SK-N-SH (cell line): ENCODE measurements around the gene TTC38. TPM values are rescaled to one million over a fixed set of nuclear protein-coding genes. Genes with fewer than 3 reads are reported as not detected.

Experiments
- CTCF ChIA-PET: fragments of 300-600, 350-600 bp; formaldehyde crosslinking; extraction: SDS; loops from one replicate; lab custom pipeline; 2021; lab: Yijun Ruan, JAX
- POLR2A ChIA-PET: fragments of 350-600 bp; sonication (Branson Sonifier 250); formaldehyde crosslinking; extraction: SDS; loops from one replicate; lab custom pipeline; 2020; ENCODE audit warnings: antibody characterized with exemption, inconsistent platforms; lab: Yijun Ruan, JAX
- DNase-seq: peaks from one replicate; pipeline ENCODE4 v3.0.0; 2012
- H2AFZ ChIP-seq: fragments of 200-600 bp; sonication (generic); 2 replicates; pipeline ENCODE4 v1.8.1; 2016; ENCODE audit warnings: antibody characterized with exemption, mild to moderate bottlenecking, low read depth
- H3F3A ChIP-seq: fragments of 200-600 bp; sonication (generic); replicated peaks from 2 replicates; pipeline ENCODE3; 2016; ENCODE audit warnings: antibody characterized with exemption, mild to moderate bottlenecking; ENCODE audit not compliant: insufficient read depth
- H3K27ac ChIP-seq, 2 experiments: fragments of 200-500 bp in 1 of 2; fragments of 200-600 bp in 1 of 2; sonication (Bioruptor generic) in 1 of 2; sonication (generic), shearing (Covaris generic) in 1 of 2; 2 replicates each; pipeline versions ENCODE4 v1.5.1 to v1.6.1; 2014 to 2016; ENCODE audit warnings: low read depth in 2 of 2, inconsistent platforms in 1 of 2, low read length in 1 of 2, mild to moderate bottlenecking in 1 of 2, mixed read lengths in 1 of 2
- H3K27me3 ChIP-seq: fragments of 200-600 bp; sonication (generic), shearing (Covaris generic); 2 replicates; pipeline ENCODE4 v1.6.1; 2016; ENCODE audit warnings: mixed run types; ENCODE audit not compliant: insufficient read depth
- H3K36me3 ChIP-seq, 2 experiments: fragments of 200-500 bp in 1 of 2; fragments of 200-600 bp in 1 of 2; sonication (Bioruptor generic) in 1 of 2; sonication (generic) in 1 of 2; replicated peaks in 1 of 2; 2 replicates each; pipeline versions ENCODE3 to v1.5.1; 2014 to 2016; ENCODE audit warnings: low read length in 1 of 2, mild to moderate bottlenecking in 1 of 2; ENCODE audit not compliant: insufficient read depth in 2 of 2, control insufficient read depth in 1 of 2
- H3K4me1 ChIP-seq, 2 experiments: fragments of 200-500 bp in 1 of 2; fragments of 200-600 bp in 1 of 2; sonication (Bioruptor generic) in 1 of 2; sonication (generic), shearing (Covaris generic) in 1 of 2; 2 replicates each; pipeline versions ENCODE4 v1.5.1 to v1.6.1; 2014 to 2016; ENCODE audit warnings: low read depth in 1 of 2, low read length in 1 of 2, mixed run types in 1 of 2; ENCODE audit not compliant: insufficient read depth in 2 of 2, control insufficient read depth in 1 of 2
- H3K4me2 ChIP-seq: fragments of 200-600 bp; sonication (generic), shearing (Covaris generic); 2 replicates; pipeline ENCODE4 v1.6.1; 2017; ENCODE audit warnings: mixed run types
- H3K4me3 ChIP-seq, 2 experiments: fragments of 200-500 bp in 1 of 2; fragments of 200-600 bp in 1 of 2; sonication (Bioruptor generic) in 1 of 2; sonication (generic), shearing (Covaris generic) in 1 of 2; 2 replicates each; pipeline versions ENCODE4 v1.5.1 to v1.8.1; 2014 to 2016; ENCODE audit warnings: low read depth in 2 of 2, inconsistent platforms in 1 of 2, low read length in 1 of 2, mild to moderate bottlenecking in 1 of 2, mixed read lengths in 1 of 2, moderate library complexity in 1 of 2
- H3K79me2 ChIP-seq: fragments of 200-600 bp; sonication (generic); 2 replicates; pipeline ENCODE4 v1.8.1; 2017; ENCODE audit warnings: mild to moderate bottlenecking; ENCODE audit not compliant: insufficient read depth
- H3K9ac ChIP-seq: fragments of 200-600 bp; sonication (generic); 2 replicates; pipeline ENCODE4 v1.6.1; 2017; ENCODE audit warnings: mixed run types
- H3K9me2 ChIP-seq: fragments of 200-600 bp; sonication (generic); 2 replicates; pipeline ENCODE4 v1.6.1; 2017; ENCODE audit warnings: mixed run types
- H3K9me3 ChIP-seq: fragments of 200-600 bp; sonication (generic); 2 replicates; pipeline ENCODE4 v1.6.1; 2017; ENCODE audit warnings: mixed run types, mild to moderate bottlenecking, moderate library complexity
- H4K20me1 ChIP-seq: fragments of 200-600 bp; sonication (generic); 2 replicates; pipeline ENCODE4 v1.6.1; 2017; ENCODE audit warnings: mild to moderate bottlenecking, mixed run types; ENCODE audit not compliant: insufficient read depth
- ELF1 ChIP-seq: IDR thresholded peaks from 2 replicates; pipeline ENCODE4 v1.4.0; 2012
- GATA2 ChIP-seq: sonication (generic); formaldehyde crosslinking; IDR thresholded peaks from 2 replicates; pipeline ENCODE4 v1.5.0; 2020; ENCODE audit warnings: mild to moderate bottlenecking, missing genetic modification reagents
- SIN3A ChIP-seq: IDR thresholded peaks from 2 replicates; pipeline ENCODE4 v1.6.1; 2012; ENCODE audit warnings: low read depth, mild to moderate bottlenecking, low read length, moderate library complexity, borderline replicate concordance
- SMC3 ChIP-seq: IDR thresholded peaks from 2 replicates; pipeline ENCODE4 v1.6.1; 2012; ENCODE audit warnings: low read depth, low read length, improper control_type of control experiment
- YY1 ChIP-seq: IDR thresholded peaks from 2 replicates; pipeline ENCODE4 v1.4.0; 2012; ENCODE audit warnings: low read depth, mild to moderate bottlenecking
- WGBS: methylation state at CpG from one replicate; pipeline ENCODE4 v1.1.6; 2017; ENCODE audit warnings: low lambda C conversion rate; 5-methylcytosine and 5-hydroxymethylcytosine counted together
- polyA plus RNA-seq, 3 experiments: library from polyadenylated mRNA; depleted of rRNA; stranded (reverse); fragments of >200 nt; gene quantifications; 2 replicates each; pipeline ENCODE4 v1.2.3, GENCODE V29; 2012
- TF ChIP-seq, protein P1 (sequence below): fragments of 200-600 bp; sonication (generic); IDR thresholded peaks from 2 replicates; pipeline ENCODE4 v1.6.1; 2017; ENCODE audit warnings: antibody characterized with exemption, mild to moderate bottlenecking, moderate library complexity
- TF ChIP-seq, protein P2 (sequence below): IDR thresholded peaks from 2 replicates; pipeline ENCODE4; 2012
- TF ChIP-seq, protein P3 (sequence below): IDR thresholded peaks from 2 replicates; pipeline ENCODE4 v1.4.0; 2012; ENCODE audit warnings: low read depth, borderline replicate concordance
- TF ChIP-seq, protein P4 (sequence below): IDR thresholded peaks from 2 replicates; pipeline ENCODE4 v1.4.0; 2012; ENCODE audit warnings: low read depth

Gene TTC38
- polyA plus RNA-seq, 1 of the 3 experiments (the other 2 are of a cell fraction), result 24.0 TPM

DNA sequence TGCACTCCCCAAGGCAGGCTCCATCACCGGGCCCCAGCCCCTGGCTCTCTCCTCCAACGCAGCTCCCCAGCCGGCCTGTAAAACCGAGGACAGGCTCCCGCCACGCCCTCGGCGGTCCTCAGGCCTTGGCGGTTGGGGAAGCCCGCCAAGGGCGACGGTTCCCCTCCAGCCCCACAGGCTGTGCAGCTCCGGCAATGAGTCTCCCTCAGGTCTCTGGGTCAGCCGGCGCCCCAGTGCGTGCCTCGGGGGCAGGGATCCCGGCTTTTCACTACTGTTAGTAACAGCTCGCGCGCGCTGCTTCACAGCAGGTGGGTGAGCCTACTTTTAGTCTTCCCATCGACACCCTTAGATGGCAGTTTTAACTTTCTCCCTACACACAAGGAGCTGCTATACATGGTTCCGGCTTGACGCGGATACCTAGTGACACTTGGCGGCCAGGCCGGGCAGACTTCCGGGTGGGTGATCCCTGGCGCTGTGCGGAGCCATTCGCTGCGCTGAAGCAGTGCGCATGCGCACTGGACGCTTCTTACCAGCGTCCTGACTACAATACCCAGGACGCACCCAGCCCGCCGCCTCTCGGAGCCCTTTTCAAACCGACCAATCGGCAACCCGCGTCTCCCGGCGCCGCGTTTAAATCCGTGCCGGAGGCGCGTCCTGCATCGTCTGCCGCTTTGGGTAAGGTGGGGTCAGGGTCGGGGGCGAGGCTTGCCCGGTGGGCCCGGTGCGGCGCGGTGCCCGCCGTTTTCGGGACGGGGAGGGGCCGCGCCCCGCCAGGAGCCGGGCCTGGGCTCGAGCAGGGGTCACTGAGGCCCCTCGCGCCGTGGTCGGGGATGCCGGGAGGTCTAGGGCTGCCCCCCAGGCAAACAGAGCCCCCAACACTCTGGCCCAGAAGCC, 28.7 kb downstream of the TTC38 start, which contains the start of gene GTSE1 (continued):
- TF ChIP-seq, protein P1, sequence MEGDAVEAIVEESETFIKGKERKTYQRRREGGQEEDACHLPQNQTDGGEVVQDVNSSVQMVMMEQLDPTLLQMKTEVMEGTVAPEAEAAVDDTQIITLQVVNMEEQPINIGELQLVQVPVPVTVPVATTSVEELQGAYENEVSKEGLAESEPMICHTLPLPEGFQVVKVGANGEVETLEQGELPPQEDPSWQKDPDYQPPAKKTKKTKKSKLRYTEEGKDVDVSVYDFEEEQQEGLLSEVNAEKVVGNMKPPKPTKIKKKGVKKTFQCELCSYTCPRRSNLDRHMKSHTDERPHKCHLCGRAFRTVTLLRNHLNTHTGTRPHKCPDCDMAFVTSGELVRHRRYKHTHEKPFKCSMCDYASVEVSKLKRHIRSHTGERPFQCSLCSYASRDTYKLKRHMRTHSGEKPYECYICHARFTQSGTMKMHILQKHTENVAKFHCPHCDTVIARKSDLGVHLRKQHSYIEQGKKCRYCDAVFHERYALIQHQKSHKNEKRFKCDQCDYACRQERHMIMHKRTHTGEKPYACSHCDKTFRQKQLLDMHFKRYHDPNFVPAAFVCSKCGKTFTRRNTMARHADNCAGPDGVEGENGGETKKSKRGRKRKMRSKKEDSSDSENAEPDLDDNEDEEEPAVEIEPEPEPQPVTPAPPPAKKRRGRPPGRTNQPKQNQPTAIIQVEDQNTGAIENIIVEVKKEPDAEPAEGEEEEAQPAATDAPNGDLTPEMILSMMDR, result peak; percentile 25; the same call in 1 of the 2 replicates
- TF ChIP-seq, protein P2, sequence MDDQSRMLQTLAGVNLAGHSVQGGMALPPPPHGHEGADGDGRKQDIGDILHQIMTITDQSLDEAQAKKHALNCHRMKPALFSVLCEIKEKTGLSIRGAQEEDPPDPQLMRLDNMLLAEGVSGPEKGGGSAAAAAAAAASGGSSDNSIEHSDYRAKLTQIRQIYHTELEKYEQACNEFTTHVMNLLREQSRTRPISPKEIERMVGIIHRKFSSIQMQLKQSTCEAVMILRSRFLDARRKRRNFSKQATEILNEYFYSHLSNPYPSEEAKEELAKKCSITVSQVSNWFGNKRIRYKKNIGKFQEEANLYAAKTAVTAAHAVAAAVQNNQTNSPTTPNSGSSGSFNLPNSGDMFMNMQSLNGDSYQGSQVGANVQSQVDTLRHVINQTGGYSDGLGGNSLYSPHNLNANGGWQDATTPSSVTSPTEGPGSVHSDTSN, result no peak
- TF ChIP-seq, protein P3, sequence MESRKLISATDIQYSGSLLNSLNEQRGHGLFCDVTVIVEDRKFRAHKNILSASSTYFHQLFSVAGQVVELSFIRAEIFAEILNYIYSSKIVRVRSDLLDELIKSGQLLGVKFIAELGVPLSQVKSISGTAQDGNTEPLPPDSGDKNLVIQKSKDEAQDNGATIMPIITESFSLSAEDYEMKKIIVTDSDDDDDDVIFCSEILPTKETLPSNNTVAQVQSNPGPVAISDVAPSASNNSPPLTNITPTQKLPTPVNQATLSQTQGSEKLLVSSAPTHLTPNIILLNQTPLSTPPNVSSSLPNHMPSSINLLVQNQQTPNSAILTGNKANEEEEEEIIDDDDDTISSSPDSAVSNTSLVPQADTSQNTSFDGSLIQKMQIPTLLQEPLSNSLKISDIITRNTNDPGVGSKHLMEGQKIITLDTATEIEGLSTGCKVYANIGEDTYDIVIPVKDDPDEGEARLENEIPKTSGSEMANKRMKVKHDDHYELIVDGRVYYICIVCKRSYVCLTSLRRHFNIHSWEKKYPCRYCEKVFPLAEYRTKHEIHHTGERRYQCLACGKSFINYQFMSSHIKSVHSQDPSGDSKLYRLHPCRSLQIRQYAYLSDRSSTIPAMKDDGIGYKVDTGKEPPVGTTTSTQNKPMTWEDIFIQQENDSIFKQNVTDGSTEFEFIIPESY, result no peak
- TF ChIP-seq SMC3 (peak; percentile 33; the same call in 1 of the 2 replicates), ELF1 (peak; percentile 98), YY1 (peak; percentile 59; the same call in 1 of the 2 replicates)
- TF ChIP-seq, all 33 proteins: peak for 16

DNA sequence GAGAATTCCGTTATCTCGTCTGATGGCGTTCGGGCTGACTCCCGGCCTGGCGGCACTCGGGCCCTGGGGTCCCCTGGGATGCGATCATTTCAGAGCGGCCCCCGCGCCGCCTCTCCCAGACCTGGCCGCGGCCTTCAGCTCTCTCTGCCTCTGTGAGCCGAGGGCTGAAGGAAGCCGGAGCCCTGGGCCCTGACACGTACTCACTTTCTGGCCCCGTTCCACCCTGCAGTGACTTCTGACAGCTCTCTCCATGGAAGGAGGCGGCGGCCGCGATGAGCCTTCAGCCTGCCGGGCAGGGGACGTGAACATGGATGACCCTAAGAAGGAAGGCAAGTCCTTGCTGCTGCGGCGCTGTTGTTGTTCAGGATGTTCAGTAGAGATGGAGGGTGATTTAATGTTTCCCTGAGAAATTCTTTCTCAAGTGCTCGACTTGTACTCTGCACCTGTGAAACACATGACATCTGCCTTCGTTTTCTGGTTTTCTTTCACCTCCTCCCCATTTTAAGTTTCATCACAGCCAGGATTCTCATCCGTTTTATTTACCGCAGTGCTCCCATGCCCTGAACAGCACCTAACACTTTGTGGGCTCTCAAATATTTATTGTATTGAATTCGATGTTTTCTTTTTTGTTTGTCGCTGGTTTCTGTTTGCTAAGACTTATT, 29.5 kb downstream of the TTC38 start:
- Histone ChIP-seq H2AFZ (peak overlapping the region; percentile 90), H3K9me2 (no peaks in the 10 kb centered on the region), H3K27me3 (no peaks in the 10 kb centered on the region), H3K36me3 (peaks cover 4 to 5% of the 10 kb centered on the region in 2 experiments), H4K20me1 (no peaks in the 10 kb centered on the region), H3K4me1 (peaks cover 5 to 21% of the 10 kb centered on the region in 2 experiments; a peak in 3 of 4 replicates), H3K4me2 (peak overlapping the region; percentile 97), H3K79me2 (peaks cover 54% of the 10 kb centered on the region), H3K4me3 (peak overlapping the region; percentile 75 to 82), H3K27ac (peak overlapping the region; percentile 38 to 60; a peak in 3 of 4 replicates), H3K9ac (peak overlapping the region; percentile 81), H3F3A (peaks cover 4% of the 10 kb centered on the region), H3K9me3 (no peaks in the 10 kb centered on the region)
- ChIA-PET POLR2A (no interaction called here), CTCF (interaction anchor here (0.8 to 5.8 kb wide), 3 partner anchors 11 to 181 kb away, joined by 3 to 45 read pairs (median 6); no protein-coding TSS in a partner anchor)
- 3% methylated on average over 30 of the region's 32 CpGs for WGBS
- TF ChIP-seq GATA2 (CRISPR knock-in tag), result no peak
- TF ChIP-seq, protein P4, sequence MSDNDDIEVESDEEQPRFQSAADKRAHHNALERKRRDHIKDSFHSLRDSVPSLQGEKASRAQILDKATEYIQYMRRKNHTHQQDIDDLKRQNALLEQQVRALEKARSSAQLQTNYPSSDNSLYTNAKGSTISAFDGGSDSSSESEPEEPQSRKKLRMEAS, result peak; percentile 42; the same call in 1 of the 2 replicates
- 0 out of 2 replicates have a peak, but pooled peaks have one; percentile 4 for TF ChIP-seq YY1
- peak; percentile 21; the same call in 1 of the 2 replicates for TF ChIP-seq SIN3A
- DNase-seq, result no peak
